PFSK-1 (cell line): ENCODE data around the gene TAF4.

Experiments used
- POLR2AphosphoS5 ChIP-seq: IDR thresholded peaks from 2 replicates; pipeline ENCODE4 v1.6.1; 2012; ENCODE audit warnings: low read depth, mild to moderate bottlenecking, control low read depth, low read length, moderate library complexity
- TAF1 ChIP-seq: IDR thresholded peaks from 2 replicates; pipeline ENCODE4 v1.6.1; 2012; ENCODE audit warnings: low read length, control low read depth, borderline replicate concordance; ENCODE audit not compliant: insufficient read depth
- TF ChIP-seq, protein P1 (sequence below), 2 experiments: IDR thresholded peaks; 2 replicates each; pipeline versions ENCODE4 v1.6.1 to v1.8.0; 2011 to 2012; ENCODE audit warnings: low read depth in 2 of 2, low read length in 2 of 2, control low read depth in 1 of 2, inconsistent platforms in 1 of 2, mild to moderate bottlenecking in 1 of 2, moderate library complexity in 1 of 2; ENCODE audit not compliant: insufficient read depth in 1 of 2

DNA sequence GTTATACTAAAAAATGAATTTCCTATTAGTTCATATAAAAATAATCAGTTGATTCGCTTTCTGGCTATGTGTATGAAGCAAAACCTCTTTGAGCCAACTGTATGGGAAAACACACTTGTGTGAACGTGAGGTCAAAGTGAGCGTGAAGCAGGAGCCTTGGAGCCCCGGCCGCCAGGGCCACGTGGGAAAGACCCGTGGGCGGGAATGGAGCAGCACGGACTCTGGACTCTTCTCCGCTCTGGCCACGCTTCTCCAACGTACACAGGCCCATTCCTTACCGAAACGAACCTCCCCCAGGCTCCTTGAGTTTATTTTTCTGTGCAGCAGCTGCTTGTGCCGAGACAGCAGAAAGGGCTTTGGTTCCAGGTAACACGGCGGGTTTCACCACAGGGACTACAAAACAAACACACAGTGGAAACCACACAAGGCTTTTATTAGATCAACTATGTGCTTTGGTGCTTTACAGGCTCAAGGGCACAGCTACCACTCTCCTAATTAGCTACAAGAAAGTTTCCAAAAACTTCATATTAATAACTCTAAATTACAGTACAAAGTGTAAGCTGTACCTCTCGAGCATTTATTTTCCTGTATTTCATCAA is 62.7 kb downstream of the TAF4 start:
- TF ChIP-seq, protein P1, sequence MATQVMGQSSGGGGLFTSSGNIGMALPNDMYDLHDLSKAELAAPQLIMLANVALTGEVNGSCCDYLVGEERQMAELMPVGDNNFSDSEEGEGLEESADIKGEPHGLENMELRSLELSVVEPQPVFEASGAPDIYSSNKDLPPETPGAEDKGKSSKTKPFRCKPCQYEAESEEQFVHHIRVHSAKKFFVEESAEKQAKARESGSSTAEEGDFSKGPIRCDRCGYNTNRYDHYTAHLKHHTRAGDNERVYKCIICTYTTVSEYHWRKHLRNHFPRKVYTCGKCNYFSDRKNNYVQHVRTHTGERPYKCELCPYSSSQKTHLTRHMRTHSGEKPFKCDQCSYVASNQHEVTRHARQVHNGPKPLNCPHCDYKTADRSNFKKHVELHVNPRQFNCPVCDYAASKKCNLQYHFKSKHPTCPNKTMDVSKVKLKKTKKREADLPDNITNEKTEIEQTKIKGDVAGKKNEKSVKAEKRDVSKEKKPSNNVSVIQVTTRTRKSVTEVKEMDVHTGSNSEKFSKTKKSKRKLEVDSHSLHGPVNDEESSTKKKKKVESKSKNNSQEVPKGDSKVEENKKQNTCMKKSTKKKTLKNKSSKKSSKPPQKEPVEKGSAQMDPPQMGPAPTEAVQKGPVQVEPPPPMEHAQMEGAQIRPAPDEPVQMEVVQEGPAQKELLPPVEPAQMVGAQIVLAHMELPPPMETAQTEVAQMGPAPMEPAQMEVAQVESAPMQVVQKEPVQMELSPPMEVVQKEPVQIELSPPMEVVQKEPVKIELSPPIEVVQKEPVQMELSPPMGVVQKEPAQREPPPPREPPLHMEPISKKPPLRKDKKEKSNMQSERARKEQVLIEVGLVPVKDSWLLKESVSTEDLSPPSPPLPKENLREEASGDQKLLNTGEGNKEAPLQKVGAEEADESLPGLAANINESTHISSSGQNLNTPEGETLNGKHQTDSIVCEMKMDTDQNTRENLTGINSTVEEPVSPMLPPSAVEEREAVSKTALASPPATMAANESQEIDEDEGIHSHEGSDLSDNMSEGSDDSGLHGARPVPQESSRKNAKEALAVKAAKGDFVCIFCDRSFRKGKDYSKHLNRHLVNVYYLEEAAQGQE (IDR thresholded peaks at IDR 0.05; ENCODE audit: insufficient read depth in 1 of 2, low read depth in 2 of 2, low read length in 2 of 2) = no peak
- TF ChIP-seq POLR2AphosphoS5 (no peak), TAF1 (no peak)
